H1 (cell line): Measurements from ENCODE around the gene GALNT17. TPM values are rescaled to one million over a fixed set of nuclear protein-coding genes. Genes with fewer than 3 reads are reported as not detected.

ENCODE experiments used
- CTCF ChIA-PET: fragments of 300-600 bp; sonication (Branson Sonifier 250); formaldehyde crosslinking; loops from one replicate; lab custom pipeline; 2021; ENCODE audit not compliant: partially characterized antibody; lab: Charles Lee
- POLR2A ChIA-PET: fragments of 300-600 bp; sonication (Branson Sonifier 250); formaldehyde crosslinking; loops from one replicate; lab custom pipeline; 2021; ENCODE audit warnings: inconsistent platforms; ENCODE audit not compliant: partially characterized antibody; lab: Charles Lee
- DNase-seq, 2 experiments: peaks; one replicate each; pipeline versions ENCODE4 v3.0.0 to v3.0.0-alpha.2; 2010 to 2022; ENCODE audit warnings: low spot score in 2 of 2, low read depth in 1 of 2, mixed read lengths in 1 of 2
- FAIRE-seq: peaks from 2 replicates; lab custom pipeline; 2011; peaks lifted over from hg19 to GRCh38; lab: Jason Lieb, UNC
- H2AFZ ChIP-seq: 2 replicates; pipeline ENCODE4 v1.8.1; 2012; ENCODE audit warnings: low read length, inconsistent platforms
- H2AK5ac ChIP-seq: 2 replicates; pipeline ENCODE4 v1.6.1; 2013; ENCODE audit warnings: low read depth, low read length
- H2BK120ac ChIP-seq: replicated peaks from 2 replicates; pipeline ENCODE3; 2013; ENCODE audit warnings: low read depth, low read length, inconsistent platforms
- H2BK12ac ChIP-seq: 2 replicates; pipeline ENCODE4 v1.6.1; 2013; ENCODE audit warnings: low read depth, low read length
- H2BK15ac ChIP-seq: 2 replicates; pipeline ENCODE4 v1.6.1; 2013; ENCODE audit warnings: low read length
- H2BK20ac ChIP-seq: 2 replicates; pipeline ENCODE4 v1.6.1; 2013; ENCODE audit warnings: low read length
- H2BK5ac ChIP-seq: 2 replicates; pipeline ENCODE4 v1.6.1; 2013; ENCODE audit warnings: low read depth, low read length
- H3K14ac ChIP-seq: 2 replicates; pipeline ENCODE4 v1.6.1; 2013; ENCODE audit warnings: inconsistent platforms; ENCODE audit not compliant: insufficient read length
- H3K18ac ChIP-seq: 2 replicates; pipeline ENCODE4 v1.6.1; 2013; ENCODE audit warnings: low read length; ENCODE audit errors: extremely low read depth
- H3K23ac ChIP-seq: 2 replicates; pipeline ENCODE4 v1.6.1; 2013; ENCODE audit warnings: inconsistent platforms; ENCODE audit not compliant: insufficient read length
- H3K23me2 ChIP-seq: 2 replicates; pipeline ENCODE4 v1.6.1; 2013; ENCODE audit warnings: low read depth, low read length
- H3K27ac ChIP-seq: 2 replicates; pipeline ENCODE4 v1.6.1; 2011; ENCODE audit warnings: low read depth, low read length, inconsistent platforms
- H3K27me3 ChIP-seq, 4 experiments: replicated peaks in 1 of 4; 1 replicate in 1 of 4; 2 replicates in 3 of 4; pipeline versions ENCODE4 v1.6.1 to v1.8.1; 2011 to 2013; ENCODE audit warnings: low read length in 3 of 4, mild to moderate bottlenecking in 3 of 4, inconsistent platforms in 2 of 4, mixed read lengths in 2 of 4, moderate library complexity in 1 of 4; ENCODE audit not compliant: control insufficient read depth in 3 of 4, insufficient read depth in 3 of 4; ENCODE audit errors: extremely low read depth in 1 of 4
- H3K36me3 ChIP-seq, 4 experiments: 2 replicates each; pipeline versions ENCODE4 v1.6.1 to v1.8.1; 2011 to 2013; ENCODE audit warnings: mild to moderate bottlenecking in 4 of 4, low read length in 3 of 4, moderate library complexity in 2 of 4, control low read depth in 1 of 4, inconsistent platforms in 1 of 4; ENCODE audit not compliant: insufficient read depth in 4 of 4, control insufficient read depth in 2 of 4
- H3K4ac ChIP-seq: replicated peaks from 2 replicates; pipeline ENCODE3; 2013; ENCODE audit warnings: low read length, low read depth, mixed read lengths, inconsistent platforms; ENCODE audit not compliant: insufficient read length
- H3K4me1 ChIP-seq, 4 experiments: replicated peaks in 1 of 4; 1 replicate in 1 of 4; 2 replicates in 3 of 4; pipeline versions ENCODE4 v1.6.1 to v1.8.1; 2011 to 2013; ENCODE audit warnings: low read length in 3 of 4, inconsistent platforms in 2 of 4, mixed read lengths in 1 of 4; ENCODE audit not compliant: insufficient read depth in 4 of 4, control insufficient read depth in 3 of 4
- H3K4me2 ChIP-seq, 2 experiments: 2 replicates each; pipeline versions ENCODE4 v1.6.1 to v1.8.1; 2011 to 2013; ENCODE audit warnings: low read depth in 2 of 2, low read length in 2 of 2, control low read depth in 1 of 2, inconsistent platforms in 1 of 2, mild to moderate bottlenecking in 1 of 2; ENCODE audit not compliant: insufficient read depth in 1 of 2
- H3K4me3 ChIP-seq, 4 experiments: fragments of 200-600, 300-600 bp in 1 of 4; sonication (generic), shearing (Covaris generic), sonication (Bioruptor Twin) in 1 of 4; 2 replicates each; pipeline versions ENCODE4 v1.5.1 to v1.8.1; 2011 to 2016; ENCODE audit warnings: low read length in 4 of 4, low read depth in 3 of 4, control low read depth in 2 of 4, inconsistent platforms in 2 of 4, mild to moderate bottlenecking in 2 of 4, mixed read lengths in 1 of 4, moderate library complexity in 1 of 4; ENCODE audit not compliant: insufficient read depth in 2 of 4; ENCODE audit errors: extremely low read depth in 1 of 4
- H3K56ac ChIP-seq: replicated peaks from 2 replicates; pipeline ENCODE3; 2013; ENCODE audit warnings: low read depth, mild to moderate bottlenecking, mixed read lengths, low read length, inconsistent platforms; ENCODE audit not compliant: insufficient read length
- H3K79me1 ChIP-seq: 2 replicates; pipeline ENCODE4 v1.6.1; 2013; ENCODE audit warnings: low read depth, low read length, control low read depth
- H3K79me2 ChIP-seq, 2 experiments: 2 replicates each; pipeline versions ENCODE4 v1.6.1 to v1.8.1; 2012 to 2013; ENCODE audit warnings: low read length in 2 of 2, mild to moderate bottlenecking in 2 of 2, inconsistent platforms in 1 of 2; ENCODE audit not compliant: insufficient read depth in 2 of 2, control insufficient read depth in 1 of 2
- H3K9ac ChIP-seq, 4 experiments: replicated peaks in 1 of 4; 1 replicate in 1 of 4; 2 replicates in 3 of 4; pipeline versions ENCODE4 v1.6.1 to v1.8.1; 2011 to 2013; ENCODE audit warnings: low read depth in 3 of 4, low read length in 3 of 4, control low read depth in 2 of 4, mild to moderate bottlenecking in 2 of 4, moderate library complexity in 2 of 4, inconsistent platforms in 1 of 4; ENCODE audit errors: extremely low read depth in 1 of 4
- H3K9me3 ChIP-seq, 2 experiments: 2 replicates each; pipeline versions ENCODE4 v1.6.1 to v1.8.1; 2012 to 2013; ENCODE audit warnings: mild to moderate bottlenecking in 2 of 2, moderate library complexity in 2 of 2, control low read depth in 1 of 2, inconsistent platforms in 1 of 2, low read depth in 1 of 2, low read length in 1 of 2, mixed read lengths in 1 of 2; ENCODE audit not compliant: insufficient read depth in 2 of 2
- H4K20me1 ChIP-seq, 2 experiments: replicated peaks in 1 of 2; 2 replicates each; pipeline versions ENCODE3 to v1.8.1; 2011 to 2013; ENCODE audit warnings: inconsistent platforms in 2 of 2, low read length in 2 of 2, mild to moderate bottlenecking in 1 of 2; ENCODE audit not compliant: insufficient read depth in 2 of 2, control insufficient read depth in 1 of 2
- H4K5ac ChIP-seq: 2 replicates; pipeline ENCODE4 v1.6.1; 2013; ENCODE audit warnings: low read length, low read depth, mixed read lengths, inconsistent platforms; ENCODE audit not compliant: insufficient read length
- H4K8ac ChIP-seq: 2 replicates; pipeline ENCODE4 v1.8.0; 2013; ENCODE audit warnings: mild to moderate bottlenecking, moderate library complexity, low read length, inconsistent platforms; ENCODE audit not compliant: insufficient read depth; ENCODE audit errors: extremely low read depth
- H4K91ac ChIP-seq: replicated peaks from 2 replicates; pipeline ENCODE3; 2013; ENCODE audit warnings: low read length, mixed read lengths, inconsistent platforms; ENCODE audit not compliant: insufficient read length
- CTBP2 ChIP-seq: IDR thresholded peaks from 2 replicates; pipeline ENCODE4 v1.7.0; 2011; ENCODE audit warnings: borderline replicate concordance, mild to moderate bottlenecking, moderate library complexity, mixed read lengths, low read length; ENCODE audit not compliant: insufficient read depth, insufficient read length
- HDAC6 ChIP-seq: IDR thresholded peaks from one replicate; pipeline ENCODE4 v1.7.1; 2012; ENCODE audit warnings: low read depth, mild to moderate bottlenecking, inconsistent platforms, low read length, moderate library complexity
- JUN ChIP-seq: IDR thresholded peaks from 2 replicates; pipeline ENCODE4 v1.6.1; 2011; ENCODE audit warnings: low read depth, mild to moderate bottlenecking, improper control_type of control experiment, low read length
- JUND ChIP-seq: IDR thresholded peaks from 2 replicates; pipeline ENCODE4 v1.6.1; 2011; ENCODE audit warnings: mild to moderate bottlenecking, improper control_type of control experiment, low read length
- POLR2AphosphoS5 ChIP-seq: IDR thresholded peaks from 2 replicates; pipeline ENCODE4 v1.6.1; 2011; ENCODE audit warnings: low read depth, low read length
- WGBS, 2 experiments: shearing (Covaris generic) in 1 of 2; methylation state at CpG; one replicate each; pipeline versions ENCODE4 v1.1.6 to v1.1.7; 2013 to 2015; ENCODE audit warnings: low lambda C conversion rate in 2 of 2, mixed read lengths in 2 of 2, inconsistent platforms in 1 of 2, low coverage in 1 of 2, missing lambda C conversion rate in 1 of 2; ENCODE audit not compliant: insufficient replicate concordance in 2 of 2, insufficient coverage in 1 of 2, insufficient read length in 1 of 2; ENCODE audit errors: extremely low coverage in 1 of 2, missing lambda C conversion rate in 1 of 2; 5-methylcytosine and 5-hydroxymethylcytosine counted together
- polyA plus RNA-seq, 7 experiments: library from polyadenylated mRNA; depleted of rRNA in 3 of 7; stranded (reverse) in 5 of 7; unstranded in 2 of 7; fragments of >200 nt in 5 of 7; fragments of 200-250 nt in 2 of 7; gene quantifications; 1 replicate in 5 of 7; 2 replicates in 1 of 7; 4 replicates in 1 of 7; pipeline versions ENCODE4 v1.2.1 to v1.2.3, GENCODE V29; 2011 to 2013; ENCODE audit warnings: missing spikeins in 2 of 7, mixed read lengths in 2 of 7
- total RNA-seq: library from RNA; stranded (reverse); fragmentation: NEBNext Ultra II Directional; extraction: Animal tissue kit (Norgen Biotek cat#: 25700); gene quantifications from 2 replicates; pipeline ENCODE4 v1.2.1, GENCODE V29; 2021
- TF ChIP-seq, protein P1 (sequence below): IDR thresholded peaks from 2 replicates; pipeline ENCODE4 v1.6.1; 2012; ENCODE audit warnings: inconsistent platforms

The GALNT17 gene
- total and polyA plus RNA-seq, 2 of the 8 experiments (the other 6 are each of a cell fraction or from before 2014, with no cell fraction given): 37.7 to 47.0 TPM

DNA sequence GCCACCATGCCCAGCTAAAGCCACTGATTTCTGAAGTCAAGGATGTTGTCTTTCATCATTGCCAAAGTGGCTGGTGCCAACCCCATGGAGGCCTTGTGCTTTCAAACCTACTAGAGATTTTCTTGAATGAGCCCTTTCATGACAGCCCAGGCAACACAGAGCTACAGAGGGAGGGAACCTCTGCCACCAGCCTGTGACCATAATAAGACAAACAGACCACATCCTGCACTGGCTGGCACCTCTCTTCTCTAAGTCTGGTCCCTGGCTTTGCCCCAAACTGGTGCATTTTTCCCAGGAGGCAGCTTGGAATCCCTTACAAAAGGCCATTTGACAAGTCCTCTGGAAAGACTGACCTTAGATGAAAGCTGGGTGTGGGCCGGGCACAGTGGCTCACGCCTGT, 348.8 kb downstream of the GALNT17 start:
- Histone ChIP-seq H3K23ac (no peak overlapping the region), H3K18ac (no peak overlapping the region), H3K23me2 (no peaks in the 10 kb centered on the region), H2BK5ac (no peak overlapping the region), H4K8ac (no peak overlapping the region), H2AFZ (no peak overlapping the region), H4K20me1 (no peaks in the 10 kb centered on the region), H3K9ac (0 out of 7 replicates have a peak overlapping the region, but pooled peaks of 1 of the 4 experiments have one; percentile 10), H2AK5ac (peak overlapping the region; percentile 48; the same call in 1 of the 2 replicates), H2BK15ac (0 out of 2 replicates have a peak overlapping the region, but pooled peaks have one; percentile 40), H3K27ac (no peak overlapping the region), H4K91ac (peak overlapping the region; percentile 25), H3K9me3 (no peaks in the 10 kb centered on the region), H3K79me1 (no peaks in the 10 kb centered on the region), H3K27me3 (no peaks in the 10 kb centered on the region), H2BK12ac (no peak overlapping the region), H2BK120ac (no peak overlapping the region), H3K4me2 (no peak overlapping the region), H3K79me2 (peaks cover 0 to 4% of the 10 kb centered on the region in 2 experiments; a peak in 1 of 4 replicates), H3K4me3 (no peak overlapping the region), H2BK20ac (peak overlapping the region; percentile 94; the same call in 1 of the 2 replicates), H3K4ac (no peak overlapping the region), H4K5ac (no peak overlapping the region), H3K14ac (no peak overlapping the region), H3K36me3 (peaks cover 0 to 3% (median 0%) of the 10 kb centered on the region in 4 experiments; a peak in 2 of 8 replicates), H3K4me1 (peaks cover 0 to 5% (median 0%) of the 10 kb centered on the region in 4 experiments; a peak in 2 of 7 replicates), H3K56ac (no peak overlapping the region)
- POLR2A ChIA-PET: interaction anchor here (1.0 kb wide), 1 partner anchor 38 kb away, joined by 3 read pairs; no protein-coding TSS in a partner anchor
- DNase-seq (no peak), FAIRE-seq (no peak)
- WGBS, 2 experiments: 100% methylated on average over 2 of the region's 2 CpGs; no CpG with 5 or more reads in 1 of the 2 experiments
- CTCF ChIA-PET: interaction anchor here (0.6 to 1.8 kb wide), 3 partner anchors 256 to 664 kb away, joined by 3 to 4 read pairs (median 4); no protein-coding TSS in a partner anchor
- no peak for TF ChIP-seq JUND
- TF ChIP-seq CTBP2: no peak
- TF ChIP-seq HDAC6: no peak
- TF ChIP-seq, protein P1, sequence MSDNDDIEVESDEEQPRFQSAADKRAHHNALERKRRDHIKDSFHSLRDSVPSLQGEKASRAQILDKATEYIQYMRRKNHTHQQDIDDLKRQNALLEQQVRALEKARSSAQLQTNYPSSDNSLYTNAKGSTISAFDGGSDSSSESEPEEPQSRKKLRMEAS: no peak
- TF ChIP-seq POLR2AphosphoS5: no peak
- no peak for TF ChIP-seq JUN
